Measurements from ENCODE around the gene CCL20. TPM values are rescaled to one million over a fixed set of nuclear protein-coding genes. Genes with fewer than 3 reads are reported as not detected.
A peak's percentile ranks its signal among the peaks of the same experiment; 100 is the strongest.

The CCL20 gene
- total RNA-seq, 1 experiment from 2014 or later: 0.92 TPM

- DNase-seq (ENCODE audit: low read depth): no peak
These were observed 10.8 kb upstream of the CCL20 start for GRCh38 chr2:227802882-227803281.

- DNase-seq (ENCODE audit: low read depth): peak; percentile 62
These were observed 8.7 kb upstream of the CCL20 start for GRCh38 chr2:227804975-227805374.

GRCh38 chr2:227805578-227805977 lies 8.1 kb upstream of the CCL20 start:
- peak; percentile 50 for DNase-seq (ENCODE audit: low read depth)

DNA sequence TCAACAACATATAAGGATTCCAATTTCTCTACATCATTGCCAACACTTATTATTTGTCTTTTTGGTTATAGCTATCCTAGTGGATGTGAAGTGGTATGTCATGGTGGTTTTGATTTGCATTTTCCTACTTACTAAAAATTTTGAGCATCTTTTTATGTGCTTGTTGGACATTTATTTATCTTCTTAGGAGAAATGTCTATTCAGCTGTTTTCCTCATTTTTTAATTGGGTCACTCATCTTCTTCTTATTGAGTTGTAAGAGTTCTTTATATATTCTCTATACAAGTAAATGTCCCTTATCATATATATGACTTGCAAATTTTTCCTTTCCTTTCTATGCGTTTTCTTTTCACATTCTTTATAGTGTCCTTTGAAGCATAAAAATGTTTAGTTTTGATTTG lies 4.7 kb upstream of the CCL20 start:
- no peak for DNase-seq (ENCODE audit: low read depth)

- no peak for DNase-seq (ENCODE audit: low read depth)
These were observed 1.6 kb upstream of the CCL20 start for GRCh38 chr2:227812001-227812400.

GRCh38 chr2:227813229-227813561 lies 447 bp upstream of the CCL20 start:
- DNase-seq (ENCODE audit: low read depth): no peak

DNA sequence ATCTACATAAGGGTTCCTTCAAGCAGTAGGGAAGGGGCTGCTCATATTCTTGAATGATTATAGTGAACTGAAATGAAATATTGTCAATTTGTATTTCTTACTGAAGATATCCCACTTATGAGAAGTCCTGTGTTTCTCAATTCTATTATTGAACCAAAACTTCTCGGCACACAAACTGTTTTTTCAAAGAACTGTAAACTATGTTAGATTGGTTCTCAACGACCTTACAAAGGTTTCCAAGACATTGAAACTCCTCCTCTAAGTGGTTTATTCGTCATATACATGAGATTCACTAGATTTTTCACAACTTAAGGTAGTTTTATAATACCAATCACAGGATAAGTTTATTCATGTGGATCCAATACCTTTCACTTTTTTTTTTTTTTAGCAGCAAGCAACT lies 1.4 kb downstream of the CCL20 start:
- no peak for DNase-seq (ENCODE audit: low read depth)

DNA sequence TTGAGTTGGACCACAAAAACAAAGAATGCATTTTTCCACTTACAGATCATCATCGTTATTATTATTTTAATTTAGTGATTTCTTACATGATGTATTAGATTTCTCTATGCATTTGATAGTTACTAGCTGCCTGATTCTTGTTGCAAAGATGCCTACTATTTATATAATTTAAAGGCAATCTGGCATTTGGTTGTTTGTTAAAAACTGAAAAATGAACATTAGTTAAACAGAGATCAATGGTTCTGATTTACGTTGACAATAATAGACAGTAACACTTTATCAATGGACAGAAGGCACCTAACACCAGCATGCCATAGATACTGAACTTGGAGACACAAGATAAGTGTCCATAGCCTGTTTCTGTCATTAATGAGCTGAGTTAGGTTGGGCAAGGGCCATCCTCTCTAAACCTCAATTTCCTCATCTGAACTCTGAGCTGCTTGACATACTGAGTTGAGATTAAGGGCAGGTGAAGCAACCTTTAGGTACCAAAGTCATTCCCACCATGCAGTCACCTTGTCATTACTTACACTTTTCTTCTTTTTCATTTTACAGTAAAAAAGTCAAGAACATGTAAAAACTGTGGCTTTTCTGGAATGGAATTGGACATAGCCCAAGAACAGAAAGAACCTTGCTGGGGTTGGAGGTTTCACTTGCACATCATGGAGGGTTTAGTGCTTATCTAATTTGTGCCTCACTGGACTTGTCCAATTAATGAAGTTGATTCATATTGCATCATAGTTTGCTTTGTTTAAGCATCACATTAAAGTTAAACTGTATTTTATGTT lies 3.1 kb downstream of the CCL20 start:
- DNase-seq (ENCODE audit: low read depth): no peak

GRCh38 chr2:227817336-227817735 lies 3.7 kb downstream of the CCL20 start:
- DNase-seq (ENCODE audit: low read depth): no peak

DNA sequence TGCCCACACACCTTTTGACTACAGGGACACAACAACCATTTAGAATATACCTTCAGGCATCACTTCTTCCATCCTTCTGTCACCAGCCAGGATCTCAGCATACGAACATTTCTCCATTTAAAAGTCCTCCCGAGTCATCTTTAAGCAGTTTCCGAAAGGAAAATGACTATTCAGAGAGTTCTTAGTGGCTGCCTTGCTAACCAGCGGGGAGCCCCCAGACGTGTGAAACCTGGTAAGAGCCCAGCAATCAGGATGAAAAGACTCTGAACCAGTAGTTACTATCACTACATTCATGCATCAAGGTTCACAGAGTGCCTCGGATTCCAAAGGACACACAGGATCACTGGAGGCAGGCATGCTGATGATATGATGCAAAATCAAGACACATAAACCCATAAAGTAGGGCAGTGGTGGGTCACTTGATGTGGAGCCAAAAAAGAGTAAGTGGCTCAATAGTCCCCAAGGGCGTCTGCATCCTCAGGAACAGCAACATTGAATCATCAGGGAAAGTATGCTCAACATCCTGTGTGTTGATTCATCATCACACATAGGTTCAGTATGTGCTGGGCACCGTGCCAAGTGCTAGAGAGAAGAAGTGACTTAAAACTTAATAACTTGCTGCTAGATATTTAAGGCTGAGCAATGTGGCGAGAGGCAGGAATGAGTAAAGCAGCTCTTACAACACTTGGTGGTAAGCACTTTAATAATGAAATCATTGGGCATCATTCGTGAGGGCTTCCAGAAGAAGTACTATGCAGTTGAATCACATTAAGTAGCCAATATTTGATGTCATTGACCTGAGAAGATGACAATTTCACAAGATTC lies 4.4 kb downstream of the CCL20 start:
- DNase-seq (ENCODE audit: low read depth): peak; percentile 99

DNA sequence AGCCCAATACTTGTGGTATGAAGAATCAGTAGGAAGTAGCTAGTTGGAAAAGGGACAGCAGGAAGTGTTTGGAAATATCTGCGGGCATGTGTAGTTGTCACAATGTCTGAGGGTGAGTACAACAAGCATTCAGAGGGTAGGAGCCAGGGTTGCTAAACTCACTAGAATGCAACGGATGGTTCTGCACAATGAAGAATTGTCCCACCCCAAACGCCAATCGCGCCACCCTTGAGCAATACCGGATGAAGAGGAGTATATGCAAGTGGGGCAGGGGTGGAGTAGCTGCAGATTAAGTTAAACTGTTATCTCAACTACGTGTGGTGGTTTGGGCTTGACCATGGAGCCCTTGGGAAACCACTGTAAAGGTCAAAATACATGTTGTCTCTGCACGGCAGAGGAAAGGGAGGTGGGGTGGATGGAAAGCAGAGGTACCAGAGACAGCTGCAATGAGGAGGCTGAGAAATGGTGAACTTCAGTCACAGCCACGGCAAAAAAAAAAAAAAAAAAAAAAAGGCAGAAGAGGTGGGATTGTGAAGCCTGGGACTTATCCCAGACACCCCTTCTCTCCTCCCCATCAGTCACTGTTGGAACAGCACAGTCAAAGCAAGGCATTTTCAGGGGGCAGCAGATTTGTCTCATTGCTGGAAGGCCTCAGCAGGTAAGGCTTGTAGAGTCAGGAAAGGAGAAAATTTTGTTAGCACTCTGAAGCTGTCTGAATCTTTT lies 5.2 kb downstream of the CCL20 start:
- no peak for DNase-seq (ENCODE audit: low read depth)

DNA sequence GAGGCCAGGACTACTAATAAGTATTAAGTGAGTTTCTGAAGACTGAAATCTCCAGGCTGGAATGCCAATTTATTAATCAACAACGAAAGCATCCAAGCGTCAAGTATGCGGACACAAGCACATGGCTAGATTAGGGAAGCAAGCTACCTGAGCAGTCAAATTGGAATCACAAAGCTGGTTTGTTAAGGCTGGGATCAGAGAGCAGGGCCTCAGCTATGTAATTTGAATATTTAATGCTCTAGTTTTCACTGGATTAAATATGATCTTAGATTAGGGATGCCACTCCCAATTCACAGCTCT lies 5.7 kb downstream of the CCL20 start:
- no peak for DNase-seq (ENCODE audit: low read depth)

DNA sequence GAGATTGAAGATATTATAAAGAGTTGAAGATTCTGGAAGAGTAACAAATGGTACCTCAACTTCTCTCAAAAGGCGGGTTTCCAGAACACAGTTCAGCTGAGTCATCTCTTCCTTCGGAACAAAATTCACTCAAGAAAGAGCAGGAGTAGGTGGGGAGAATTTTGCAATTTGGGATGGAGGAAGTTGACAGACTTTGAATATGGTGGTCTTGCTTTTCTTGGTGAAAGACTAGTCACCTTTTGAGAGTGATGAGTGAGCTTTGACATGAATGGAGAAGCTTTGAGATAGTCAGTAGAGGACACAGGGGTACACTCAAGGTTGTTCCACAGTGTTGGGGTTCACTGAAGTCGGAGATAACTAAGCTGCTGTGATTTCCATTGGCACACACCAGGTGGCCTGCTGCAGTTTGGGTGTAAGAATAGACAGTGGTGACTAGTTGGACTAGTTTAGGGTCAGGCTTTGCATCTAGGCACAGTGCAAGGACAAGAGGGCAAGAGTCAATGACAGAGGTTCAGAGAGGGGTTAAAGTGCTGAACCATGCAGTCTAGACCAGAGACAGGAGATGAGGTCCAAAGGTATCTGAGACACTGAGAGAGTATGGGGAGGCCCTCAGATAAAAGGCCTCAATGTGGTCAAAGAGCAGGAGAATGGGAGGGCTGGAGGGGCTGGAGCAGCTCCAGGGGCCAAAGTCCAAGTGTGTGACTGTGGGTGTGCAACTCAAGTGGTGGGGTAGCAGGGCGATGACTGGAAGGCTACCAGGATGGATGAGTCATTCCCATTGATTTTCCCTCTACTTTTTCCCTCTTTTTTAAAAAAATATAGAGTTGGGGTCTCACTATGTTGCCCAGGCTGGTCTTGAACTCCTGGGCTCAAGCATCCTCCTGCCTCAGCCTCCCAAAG lies 7.7 kb downstream of the CCL20 start:
- peak; percentile 57 for DNase-seq (ENCODE audit: low read depth)

- peak; percentile 58 for DNase-seq (ENCODE audit: low read depth)
These were observed 8.9 kb downstream of the CCL20 start for GRCh38 chr2:227822416-227823003.

GRCh38 chr2:227823922-227824321 lies 10.3 kb downstream of the CCL20 start:
- DNase-seq (ENCODE audit: low read depth): no peak

GRCh38 chr2:227824711-227825110 lies 11.1 kb downstream of the CCL20 start:
- DNase-seq (ENCODE audit: low read depth): no peak

GRCh38 chr2:227826019-227826521 lies 12.4 kb downstream of the CCL20 start:
- no peak for DNase-seq (ENCODE audit: low read depth)

DNA sequence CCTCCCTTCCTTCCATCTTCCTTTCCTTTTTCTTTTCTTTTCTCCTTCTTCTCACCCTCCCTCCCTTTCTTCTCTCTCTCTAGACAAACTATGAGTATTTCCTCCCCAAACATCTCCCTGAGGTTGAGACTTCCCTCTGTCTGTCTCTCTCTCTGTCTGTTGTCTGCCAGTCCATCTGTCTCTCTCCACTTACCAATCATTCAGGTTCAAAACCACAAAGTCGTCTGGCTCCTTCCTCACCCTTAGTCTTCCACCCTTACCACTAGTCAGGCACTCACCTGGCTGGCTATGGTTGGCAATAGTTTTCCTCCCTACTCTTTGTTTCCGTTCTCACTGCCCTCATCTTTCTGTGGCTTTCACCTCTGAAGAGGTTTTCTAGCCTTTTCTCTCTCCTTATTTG lies 12.9 kb downstream of the CCL20 start:
- no peak for DNase-seq (ENCODE audit: low read depth)

DNA sequence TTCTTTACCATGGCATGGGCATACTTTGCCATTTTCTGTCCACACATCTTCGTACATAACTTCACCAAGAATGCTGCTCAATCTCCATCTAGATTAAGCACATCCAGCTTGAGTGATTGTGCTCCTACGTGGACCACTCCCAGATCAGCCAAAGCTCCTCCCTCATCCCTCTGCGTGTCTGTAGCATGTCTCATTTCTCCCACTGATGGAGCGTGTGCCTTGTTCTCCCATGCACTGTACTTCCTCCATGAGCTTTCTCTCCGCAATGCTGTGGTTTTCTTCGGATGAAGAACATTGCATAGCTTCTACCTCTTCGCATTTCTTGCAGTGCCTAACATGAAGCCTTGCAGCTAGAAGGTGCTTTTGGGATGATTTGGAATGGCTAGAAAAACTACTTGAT lies 13.5 kb downstream of the CCL20 start:
- no peak for DNase-seq (ENCODE audit: low read depth)

DNA sequence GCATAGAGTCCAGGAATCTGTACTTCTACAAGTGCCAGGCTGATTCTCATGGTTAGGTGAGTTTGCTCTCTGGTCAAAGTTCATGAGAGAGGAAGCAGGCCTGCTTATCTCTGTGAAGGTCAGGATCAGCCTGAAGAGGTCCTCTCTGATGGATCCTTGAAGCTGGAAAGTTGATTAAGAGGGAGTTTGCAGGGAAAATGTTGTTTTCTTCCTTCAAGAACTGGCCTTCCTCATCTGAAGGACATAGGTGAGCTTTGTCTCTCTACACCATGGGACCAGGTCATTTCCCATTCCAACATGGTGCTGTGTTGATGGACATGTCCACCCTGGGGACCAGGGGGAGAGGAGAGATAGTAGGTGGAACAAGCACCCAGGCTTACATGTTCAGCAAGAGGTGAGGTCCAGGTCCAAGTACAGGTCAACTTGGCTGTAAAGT lies 14.9 kb downstream of the CCL20 start:
- DNase-seq (ENCODE audit: low read depth): no peak

GRCh38 chr2:227829337-227829736 lies 15.7 kb downstream of the CCL20 start:
- DNase-seq (ENCODE audit: low read depth): no peak

Data from HT1080 (cell line).